Activated CD8-positive, alpha-beta memory T cell treated with anti-CD3 and anti-CD28 coated beads, Interleukin-2, amount 50 U/mL, for 1 hour (primary cell): ENCODE measurements around the gene NELFB.

ENCODE experiments used
- DNase-seq: peaks from one replicate; pipeline ENCODE4 v3.0.0-alpha.2; 2020; ENCODE audit errors: extremely low read depth

NELFB gene

DNA sequence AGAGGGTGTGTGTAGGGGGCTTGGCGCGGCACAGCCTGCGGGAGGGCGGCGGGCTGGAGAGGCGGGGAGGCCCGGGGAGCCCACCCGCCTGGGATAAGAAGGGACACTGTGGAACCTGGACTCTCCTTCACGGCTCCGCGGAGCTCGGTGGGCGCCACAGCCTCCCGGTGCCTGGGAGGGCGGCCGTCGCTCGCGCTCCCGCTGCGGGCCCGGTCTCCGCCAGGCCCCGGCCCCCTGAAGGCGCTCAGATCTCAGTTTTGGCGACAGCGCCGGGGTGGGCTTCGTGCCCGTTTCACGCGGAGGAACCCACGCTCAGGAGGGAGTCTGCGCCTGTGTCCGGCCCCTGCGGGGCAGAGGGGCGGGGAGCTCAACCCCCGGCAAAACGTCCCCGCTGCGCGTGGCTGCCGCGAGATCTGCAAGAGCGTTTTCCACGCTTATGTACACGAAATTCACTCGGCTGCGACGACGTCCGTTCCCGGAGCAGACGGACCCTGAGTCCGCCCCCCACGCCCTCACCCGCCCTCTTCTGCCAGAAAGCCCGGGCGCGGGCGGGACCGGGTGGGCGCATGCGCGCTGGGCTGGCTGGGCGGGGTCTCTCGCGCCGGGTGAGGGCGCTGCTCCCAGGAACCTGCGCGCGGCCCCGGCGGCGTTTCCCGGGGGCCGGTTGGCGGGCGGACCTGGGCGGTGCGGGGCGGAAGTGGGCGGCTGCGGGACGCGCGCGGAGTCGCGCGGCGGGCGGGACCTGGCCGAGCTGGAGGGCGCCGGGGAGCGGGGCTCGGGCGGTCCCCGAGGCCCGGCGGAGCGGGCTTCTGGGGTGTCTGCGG is at the start of gene NELFB:
NELFB (plus strand) TSS at position 704 of the 824 bp plus-strand sequence.
- DNase-seq = peak; percentile 71

DNA sequence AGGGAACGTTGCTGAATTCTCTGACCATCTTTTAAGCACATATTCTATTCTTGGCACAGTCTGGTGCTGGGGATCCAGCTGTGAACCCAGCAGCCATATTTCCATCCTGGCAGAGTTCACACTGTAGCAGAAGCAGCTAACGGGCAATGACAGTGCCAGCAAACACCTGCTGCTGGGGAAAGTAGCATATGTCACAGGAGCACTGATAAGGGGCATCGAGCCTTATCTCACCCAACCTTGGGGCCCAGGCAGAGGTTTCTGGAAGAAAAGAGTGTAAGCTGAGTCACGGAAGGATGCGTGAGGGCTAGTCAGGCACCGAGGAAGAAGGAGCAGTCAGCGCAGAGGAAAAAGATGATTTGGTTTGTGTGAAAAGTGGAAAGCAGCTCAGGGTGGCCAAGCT is 48.5 kb upstream of the NELFB start:
- DNase-seq = no peak

DNA sequence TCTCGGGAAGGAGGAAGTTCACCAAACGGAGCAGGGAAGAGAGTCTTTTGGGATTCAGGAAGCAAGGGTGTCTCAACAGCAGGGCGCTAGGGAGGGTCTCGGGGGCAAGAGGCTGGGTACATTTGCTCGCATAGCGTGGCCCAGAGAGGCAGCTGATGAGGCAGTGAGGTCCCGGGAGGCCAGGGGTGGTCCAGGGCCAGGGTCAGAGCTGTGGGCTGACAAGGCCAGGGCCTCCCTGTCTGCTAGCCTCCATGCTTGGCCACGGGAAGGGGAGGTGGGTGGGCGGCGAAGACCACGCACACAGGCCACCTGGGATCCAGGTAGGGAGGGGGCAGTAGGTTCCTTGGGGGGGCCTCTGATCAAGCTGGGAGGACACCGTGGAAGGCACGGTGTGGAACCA is 43.6 kb upstream of the NELFB start:
- DNase-seq = no peak

DNA sequence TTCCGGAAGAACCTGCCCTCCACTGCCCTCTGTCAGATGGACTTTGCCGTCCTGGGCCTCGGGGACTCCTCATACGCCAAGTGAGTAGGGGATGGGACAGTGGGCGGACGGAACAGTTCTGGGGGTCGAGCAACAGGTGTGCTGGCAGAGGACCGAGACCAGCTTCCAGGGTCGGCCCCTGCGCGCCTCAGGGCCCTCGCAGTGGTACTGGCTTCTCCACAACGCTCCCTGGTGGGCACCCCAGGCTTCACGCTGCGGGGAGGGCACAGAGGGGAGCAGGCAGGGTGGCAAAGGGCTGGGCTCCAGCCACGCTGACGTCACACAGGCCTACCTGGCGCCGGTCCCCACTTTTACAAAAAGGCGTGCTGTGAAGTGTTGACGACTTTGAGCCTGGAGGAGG is 42.6 kb upstream of the NELFB start:
- DNase-seq = no peak

DNA sequence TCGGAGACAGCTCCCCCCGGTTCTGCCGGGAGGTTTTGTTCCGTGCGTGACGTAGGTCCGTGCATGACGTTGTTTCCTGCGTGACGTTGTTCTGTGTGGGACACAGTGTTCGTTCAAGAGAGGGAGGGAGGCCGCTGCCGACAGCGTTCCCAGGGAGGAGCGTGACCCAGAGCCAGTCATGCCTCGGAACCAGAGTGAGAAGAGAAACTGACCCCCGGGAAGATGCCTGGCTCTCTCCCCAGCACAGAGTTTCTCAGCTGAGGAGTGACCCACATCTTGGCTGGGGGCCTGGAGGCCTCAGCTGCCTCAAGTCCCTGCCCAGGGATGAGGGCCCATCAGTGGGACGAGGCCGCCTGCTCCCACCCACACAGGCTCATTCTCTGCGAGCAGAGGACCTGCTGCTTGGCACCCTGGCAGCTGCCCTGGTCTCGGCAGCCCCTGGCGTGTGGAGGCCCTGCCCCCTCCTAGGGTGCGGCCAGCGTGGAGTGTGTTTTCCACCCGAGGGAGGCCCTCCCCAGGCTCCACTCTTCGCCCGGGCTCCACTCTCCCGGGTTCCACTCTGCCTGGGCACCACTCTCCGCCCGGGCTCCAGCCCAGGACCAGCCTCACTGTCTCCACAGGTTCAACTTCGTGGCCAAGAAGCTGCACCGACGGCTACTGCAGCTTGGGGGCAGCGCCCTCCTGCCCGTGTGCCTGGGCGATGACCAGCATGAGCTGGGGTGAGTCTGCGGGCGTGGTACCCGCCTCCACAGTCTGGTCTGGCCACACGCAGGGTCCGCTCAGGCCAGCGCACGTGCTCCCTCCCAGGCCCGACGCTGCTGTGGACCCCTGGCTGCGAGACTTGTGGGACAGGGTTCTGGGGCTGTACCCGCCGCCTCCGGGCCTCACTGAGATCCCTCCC is 41.7 kb upstream of the NELFB start:
- DNase-seq = no peak

DNA sequence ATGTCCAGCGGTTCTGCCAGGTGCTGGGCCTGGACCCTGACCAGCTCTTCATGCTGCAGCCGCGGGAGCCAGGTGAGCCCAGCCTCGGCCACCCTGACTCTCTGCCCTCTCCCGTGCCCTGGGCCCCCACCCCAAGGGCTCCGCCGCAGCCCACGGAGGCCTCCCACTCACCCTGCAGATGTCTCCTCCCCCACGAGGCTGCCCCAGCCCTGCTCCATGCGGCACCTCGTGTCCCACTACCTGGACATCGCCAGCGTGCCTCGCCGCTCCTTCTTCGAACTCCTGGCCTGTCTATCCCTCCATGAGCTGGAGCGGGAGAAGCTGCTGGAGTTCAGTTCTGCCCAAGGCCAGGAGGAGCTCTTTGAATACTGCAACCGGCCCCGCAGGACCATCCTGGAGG is 40.5 kb upstream of the NELFB start:
- no peak for DNase-seq

DNA sequence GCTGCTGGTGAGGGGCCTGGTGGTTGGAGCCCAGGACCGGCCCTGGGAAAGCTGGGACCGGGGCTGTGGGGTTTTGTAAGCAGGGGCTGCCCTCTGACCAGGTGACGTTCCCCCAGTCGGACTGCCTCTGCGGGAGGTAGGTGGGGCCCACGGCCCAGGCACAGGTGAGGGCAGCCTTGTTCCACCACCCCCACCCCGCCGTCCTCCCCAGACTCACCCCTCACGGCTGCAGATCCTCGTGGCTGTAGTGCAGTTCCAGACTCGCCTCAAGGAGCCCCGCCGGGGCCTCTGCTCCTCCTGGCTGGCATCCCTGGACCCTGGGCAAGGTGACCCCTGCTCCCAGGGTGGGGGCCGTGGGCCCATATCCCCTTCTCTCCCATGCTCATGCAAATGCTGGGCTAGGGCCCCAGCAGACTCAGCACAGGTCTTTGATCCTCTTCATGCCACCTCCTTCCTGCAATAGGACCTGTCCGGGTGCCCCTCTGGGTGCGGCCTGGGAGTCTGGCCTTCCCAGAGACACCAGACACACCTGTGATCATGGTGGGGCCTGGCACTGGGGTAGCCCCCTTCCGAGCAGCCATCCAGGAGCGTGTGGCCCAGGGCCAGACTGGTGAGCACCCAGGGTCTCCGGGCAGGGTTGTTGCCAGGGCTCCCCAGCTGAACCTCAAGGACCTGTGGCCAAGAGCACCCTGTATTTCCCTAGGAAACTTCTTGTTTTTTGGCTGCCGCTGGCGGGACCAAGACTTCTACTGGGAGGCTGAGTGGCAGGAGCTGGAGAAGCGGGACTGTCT is 39.7 kb upstream of the NELFB start:
- no peak for DNase-seq

DNA sequence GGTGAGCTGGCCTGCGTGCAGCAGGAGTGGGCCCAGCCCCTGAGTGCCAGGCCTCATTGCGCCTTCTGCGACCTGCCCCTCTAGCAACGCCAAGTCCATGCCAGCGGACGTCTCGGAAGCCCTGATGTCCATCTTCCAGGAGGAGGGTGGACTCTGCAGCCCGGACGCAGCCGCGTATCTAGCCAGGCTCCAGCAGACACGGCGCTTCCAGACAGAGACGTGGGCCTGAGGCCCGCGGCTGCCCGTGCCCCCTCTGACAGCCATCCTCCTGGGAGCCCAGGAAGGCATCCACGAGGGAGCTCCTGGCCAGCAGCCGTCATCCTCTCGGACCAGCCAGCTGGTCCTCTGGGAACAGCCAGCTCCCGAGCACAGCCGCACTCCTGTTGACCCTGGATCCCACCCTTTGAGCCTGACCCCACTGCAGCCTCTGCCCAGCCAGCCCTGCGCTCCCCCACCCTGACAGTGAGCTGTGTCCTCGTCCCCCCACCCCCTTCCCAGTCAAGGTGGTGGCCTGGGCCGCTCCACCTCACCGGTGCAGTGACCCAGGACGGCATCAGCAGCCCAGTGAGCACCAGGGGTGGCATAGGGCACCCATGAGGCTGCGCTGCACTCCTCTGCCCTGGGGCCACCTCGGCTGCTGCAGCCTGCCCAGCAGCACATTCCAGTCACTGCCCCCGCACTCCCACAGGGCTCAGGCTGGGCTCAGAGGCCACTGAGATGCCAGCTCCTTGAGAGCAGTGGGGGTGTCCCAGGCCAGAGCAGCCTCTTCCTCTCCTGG is 38.8 kb upstream of the NELFB start:
- no peak for DNase-seq

DNA sequence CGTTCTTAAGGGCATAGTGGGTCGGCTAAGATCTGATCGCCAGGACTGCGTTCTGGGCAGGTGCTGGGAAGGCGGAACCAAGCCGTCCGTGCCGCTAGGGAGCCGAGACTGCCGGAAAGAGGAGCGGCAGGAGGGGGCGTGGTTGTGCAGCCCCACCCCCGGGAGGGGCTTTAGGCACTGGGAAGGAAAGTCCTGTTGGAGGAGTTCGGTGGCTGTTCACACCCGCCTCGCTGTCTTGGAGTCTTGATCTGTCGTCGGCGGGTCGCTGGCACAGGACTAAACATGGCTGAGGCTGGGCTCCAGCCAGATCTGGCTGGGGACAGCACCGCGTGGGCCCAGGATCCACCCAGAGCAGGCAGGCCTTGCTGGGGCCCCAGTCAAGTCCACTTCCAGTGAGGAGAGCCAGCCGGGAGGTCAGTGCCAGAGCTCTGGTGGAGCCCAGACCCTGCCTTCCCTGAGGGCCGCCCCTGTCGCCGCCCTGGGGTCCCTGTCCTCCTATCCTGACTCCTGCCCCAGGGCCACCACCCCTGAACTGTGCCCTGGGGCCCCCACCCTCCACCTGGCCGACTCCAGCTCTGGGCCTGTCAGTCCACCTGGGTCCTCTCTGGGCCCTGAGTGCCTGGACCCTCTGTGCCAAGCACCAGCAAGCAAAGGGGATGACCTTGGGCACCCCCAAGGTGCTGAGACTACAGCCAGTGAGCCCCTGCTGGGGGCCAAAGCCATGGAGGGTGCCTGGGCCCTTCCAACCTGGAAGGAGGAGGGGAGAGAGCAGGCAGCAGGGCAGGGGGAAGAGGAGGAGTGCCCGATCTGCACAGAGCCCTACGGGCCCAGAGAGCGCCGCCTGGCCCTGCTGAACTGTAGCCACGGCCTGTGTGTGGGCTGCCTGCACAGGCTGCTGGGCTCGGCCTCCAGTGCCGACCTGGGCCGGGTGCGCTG is 37.6 kb upstream of the NELFB start:
- no peak for DNase-seq

DNA sequence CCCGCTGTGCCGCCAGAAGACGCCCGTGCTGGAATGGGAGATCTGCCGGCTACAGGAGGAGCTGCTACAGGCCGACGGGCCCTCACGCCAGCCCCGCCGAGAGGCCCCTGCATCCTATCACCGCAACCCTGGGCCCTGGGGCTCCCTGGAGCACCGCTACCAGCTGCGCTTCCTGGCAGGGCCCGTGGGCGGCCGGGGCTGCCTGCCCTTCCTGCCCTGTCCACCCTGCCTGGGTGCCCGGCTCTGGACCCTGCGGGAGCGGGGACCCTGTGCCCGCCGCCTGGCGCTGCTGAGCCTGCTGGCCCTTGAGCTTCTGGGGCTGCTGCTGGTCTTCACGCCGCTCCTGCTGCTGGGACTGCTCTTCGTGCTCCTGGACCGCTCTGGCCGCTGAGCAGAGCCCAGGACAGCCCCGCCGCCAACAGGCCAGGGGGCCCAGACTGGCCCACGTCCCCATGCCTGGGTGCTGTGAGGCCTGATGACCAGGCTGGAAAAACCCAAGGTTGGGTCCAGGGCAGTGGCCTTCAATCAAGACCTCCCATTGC is 36.8 kb upstream of the NELFB start:
- DNase-seq = no peak

DNA sequence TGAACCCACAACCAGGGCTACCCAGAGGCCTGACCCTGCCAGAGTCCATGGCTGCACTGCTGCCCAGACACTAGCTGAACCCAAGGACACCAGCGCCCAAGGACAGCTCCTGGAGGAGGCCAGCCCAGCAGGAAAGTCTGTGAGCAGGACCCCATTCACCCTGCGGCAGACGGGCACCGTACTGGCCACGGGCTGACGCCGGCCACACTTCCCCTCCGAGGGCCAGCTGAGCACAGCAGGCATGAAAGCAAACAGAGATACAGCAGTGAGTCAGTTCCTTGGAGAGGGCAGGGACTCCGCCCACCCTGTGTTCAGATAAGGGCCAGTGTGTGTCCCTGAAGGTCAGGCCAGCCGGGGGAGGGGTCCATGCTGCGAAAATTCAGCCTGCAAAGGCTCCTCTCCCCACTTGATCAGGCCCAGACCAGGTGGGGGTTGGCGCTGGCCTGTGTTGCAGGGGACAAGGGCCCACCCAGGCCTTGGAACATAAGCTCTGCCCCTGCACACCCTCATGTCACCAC is 36.3 kb upstream of the NELFB start:
- no peak for DNase-seq

DNA sequence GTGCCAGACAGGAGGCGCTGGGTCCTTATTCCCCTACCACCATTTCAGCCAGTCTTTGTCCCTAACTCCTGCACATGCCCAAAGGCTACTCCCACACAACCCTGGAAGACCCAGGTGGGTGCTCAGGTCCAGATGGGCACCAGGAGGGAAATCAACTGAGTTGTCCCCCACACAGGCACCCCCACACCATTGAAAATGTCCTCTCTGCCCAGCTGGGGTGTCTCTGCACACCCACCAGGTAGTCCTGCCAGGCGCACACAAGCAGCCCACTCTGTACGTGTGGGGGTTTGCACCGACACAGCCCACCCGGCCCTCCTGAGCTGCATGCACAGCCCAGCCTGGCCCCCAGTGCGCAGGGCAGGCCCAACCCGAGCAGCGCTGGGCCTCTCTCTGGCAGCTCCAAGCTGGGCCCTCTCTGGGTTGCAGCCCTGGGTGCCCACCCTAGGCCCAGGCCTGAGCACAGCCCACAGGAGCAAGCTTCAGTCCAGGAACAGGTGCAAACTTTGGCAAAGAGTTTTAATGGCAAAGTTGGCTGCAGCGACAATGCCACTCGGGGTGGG is 35.3 kb upstream of the NELFB start:
- DNase-seq = no peak

DNA sequence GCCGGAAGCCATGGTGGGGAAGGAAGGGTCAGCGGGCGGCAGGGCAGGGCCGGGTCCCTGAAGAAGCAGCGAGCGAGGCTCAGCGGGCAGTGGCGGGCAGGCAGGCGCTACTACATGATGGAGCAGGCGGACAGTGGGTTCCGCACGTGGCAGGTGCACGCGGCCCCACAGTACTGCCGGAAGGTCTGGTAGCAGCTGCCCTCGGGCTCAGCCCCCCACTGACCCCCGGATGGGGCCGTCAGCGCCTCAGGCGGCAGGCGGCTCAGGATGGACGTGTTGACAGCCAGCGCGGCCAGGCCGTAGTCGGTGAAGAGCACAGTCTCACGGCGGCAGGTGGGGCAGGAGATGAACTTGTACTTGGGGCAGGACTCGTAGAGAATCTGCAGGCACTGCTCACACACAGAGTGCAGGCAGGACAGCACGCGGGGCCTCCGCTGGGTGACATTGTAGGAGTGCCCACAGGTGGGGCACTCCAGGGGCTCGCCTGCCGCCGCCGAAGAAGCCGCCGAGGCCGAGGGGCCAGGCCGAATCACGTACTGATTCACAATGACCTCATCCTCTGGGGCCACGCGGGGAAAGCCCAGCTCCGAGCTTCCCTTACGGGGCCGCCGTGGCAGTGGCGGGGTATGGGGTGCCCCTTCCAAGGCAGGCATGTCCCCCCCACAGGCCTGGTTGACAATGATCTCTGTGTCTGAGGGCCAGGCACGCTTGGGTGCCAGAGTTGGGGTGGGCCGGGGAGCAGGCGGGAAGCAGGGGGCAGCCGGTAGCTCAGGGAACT is 34.6 kb upstream of the NELFB start:
- DNase-seq = no peak

DNA sequence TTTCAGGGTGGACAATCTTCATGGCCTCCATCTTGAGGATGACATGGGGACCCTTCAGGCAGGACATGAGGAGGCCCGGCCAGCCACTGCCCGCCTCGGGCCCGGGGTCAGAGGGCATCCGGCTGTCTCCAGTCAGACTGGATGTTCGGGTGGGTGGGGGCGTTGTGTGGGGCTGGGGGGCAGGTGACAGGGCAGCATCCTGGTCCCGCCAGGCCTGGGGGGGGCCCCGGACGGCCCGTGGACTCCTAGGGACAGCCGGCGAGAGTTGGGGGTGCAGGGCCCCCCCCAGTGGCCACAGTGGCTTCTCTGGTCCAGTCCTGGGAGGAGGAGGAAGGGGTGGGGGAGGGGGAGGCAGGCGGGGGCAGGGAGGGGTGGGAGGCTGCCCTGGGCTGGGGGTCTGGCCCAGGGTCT is 34.0 kb upstream of the NELFB start:
- DNase-seq = no peak

DNA sequence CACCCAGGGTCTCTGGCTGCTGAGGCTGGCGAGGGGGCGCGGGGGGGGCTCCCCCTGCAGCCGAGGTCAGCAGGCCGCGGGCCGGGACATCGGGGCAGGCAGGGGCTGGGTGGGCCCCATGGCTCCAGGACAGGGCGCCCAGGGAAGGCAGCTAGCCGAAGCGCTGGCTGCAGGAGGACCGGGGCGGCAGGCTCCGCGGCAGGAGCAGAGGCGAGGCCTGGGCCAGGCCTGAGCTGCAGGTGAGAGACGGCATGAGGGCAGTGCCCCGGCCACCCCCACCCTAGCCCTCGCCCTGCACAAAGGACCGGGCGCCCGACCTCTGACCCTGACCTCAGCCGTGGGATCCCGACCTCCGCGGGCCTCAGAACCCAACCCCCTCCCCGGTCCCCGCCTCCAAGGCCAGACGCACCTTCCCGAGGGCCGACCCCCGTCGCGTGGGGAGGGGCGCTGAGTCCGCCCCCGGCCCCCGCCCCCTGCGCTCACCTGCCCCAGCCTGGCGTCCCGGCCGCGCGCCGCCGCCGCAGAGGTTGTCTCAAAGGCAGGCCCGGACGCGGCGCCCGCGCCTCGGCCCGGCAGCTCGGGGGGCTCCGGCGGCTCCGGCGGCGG is 33.5 kb upstream of the NELFB start:
- DNase-seq = no peak

DNA sequence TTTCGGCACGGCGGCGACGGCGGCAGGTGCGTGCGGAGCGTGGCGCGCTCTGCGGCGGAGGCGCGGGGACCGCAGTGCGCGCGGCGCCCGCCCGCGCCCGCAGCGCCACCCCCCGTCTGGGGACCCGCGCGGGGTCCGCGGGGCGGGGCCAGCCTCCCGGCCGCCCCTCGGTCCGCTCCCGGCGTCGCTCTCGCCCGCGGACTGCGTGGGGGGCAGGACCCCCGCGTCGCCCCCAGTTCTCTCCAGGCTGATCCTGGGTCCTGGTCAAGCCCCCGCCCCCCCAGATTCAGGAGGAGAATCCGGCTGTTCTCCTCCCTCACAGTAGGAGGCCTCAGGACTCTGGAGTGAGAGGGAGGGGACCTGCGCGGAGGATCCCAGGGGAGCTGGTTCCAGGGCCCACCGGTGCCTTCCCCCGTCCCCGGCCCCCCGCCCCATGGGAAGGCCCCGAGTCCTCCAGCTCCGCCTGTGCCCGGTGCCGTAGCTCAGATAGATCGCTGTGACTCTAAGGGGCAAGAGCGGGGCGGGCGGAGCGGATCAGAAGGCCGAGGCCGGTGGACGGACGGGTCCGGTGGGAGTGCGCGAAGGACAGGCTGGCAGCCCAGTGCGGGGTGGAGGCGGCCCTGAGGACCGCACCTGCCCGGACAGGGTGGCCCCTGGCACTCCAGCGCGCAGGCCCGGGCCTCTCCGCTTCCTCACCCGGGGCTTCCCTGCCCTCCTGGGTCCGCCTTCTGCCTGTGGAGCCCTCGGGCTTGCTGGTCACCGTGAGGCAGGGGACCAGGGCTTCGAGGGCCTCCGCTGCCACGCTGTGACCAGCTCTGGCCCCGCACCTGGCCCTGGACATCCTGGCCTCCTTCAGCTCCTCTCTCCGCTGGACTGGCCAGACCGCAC is 32.7 kb upstream of the NELFB start, which contains the start of gene RNF208:
RNF208 (minus strand) TSS at position 51 of the 888 bp plus-strand sequence. CDS start 1,028 bp downstream, outside the sequence.
- no peak for DNase-seq
